CD8-positive, alpha-beta memory T cell (primary cell): ENCODE results near the gene FBXW7. TPM values are rescaled to one million over a fixed set of nuclear protein-coding genes. Genes with fewer than 3 reads are reported as not detected.

Experiments used
- CTCF ChIA-PET: fragments of 350-600 bp; sonication (Branson Sonifier 250); formaldehyde crosslinking; loops from one replicate; lab custom pipeline; 2021; ENCODE audit warnings: antibody characterized with exemption; lab: Charles Lee
- POLR2A ChIA-PET: fragments of 350-600 bp; sonication (Branson Sonifier 250); formaldehyde crosslinking; loops from one replicate; lab custom pipeline; 2021; ENCODE audit warnings: antibody characterized with exemption; lab: Charles Lee
- DNase-seq, 5 donors: peaks; one replicate each; pipeline versions ENCODE4 v3.0.0 to v3.0.0-alpha.2; 2020 to 2022; ENCODE audit warnings: mixed read lengths in 1 of 5
- H3K27ac ChIP-seq: one replicate; pipeline ENCODE4 v1.7.0; 2013; ENCODE audit warnings: low read depth, mild to moderate bottlenecking, low read length, moderate library complexity
- H3K27me3 ChIP-seq: 2 replicates; pipeline ENCODE4 v1.7.0; 2013; ENCODE audit warnings: low read length, mild to moderate bottlenecking; ENCODE audit not compliant: insufficient read depth, poor library complexity, severe bottlenecking
- H3K36me3 ChIP-seq: 2 replicates; pipeline ENCODE4 v1.7.0; 2013; ENCODE audit warnings: mild to moderate bottlenecking, low read length, moderate library complexity; ENCODE audit not compliant: insufficient read depth
- H3K4me1 ChIP-seq: 2 replicates; pipeline ENCODE4 v1.7.0; 2013; ENCODE audit warnings: mild to moderate bottlenecking, low read length, moderate library complexity; ENCODE audit not compliant: insufficient read depth
- H3K4me3 ChIP-seq: 2 replicates; pipeline ENCODE4 v1.7.0; 2013; ENCODE audit warnings: mild to moderate bottlenecking, low read length
- H3K9me3 ChIP-seq: 2 replicates; pipeline ENCODE4 v1.7.0; 2013; ENCODE audit warnings: mild to moderate bottlenecking, low read length
- H3K27ac Mint-ChIP-seq, 8 donors: one replicate each; pipeline ENCODE4 v1.8.0; 2020 to 2021; ENCODE audit warnings: mixed read lengths in 8 of 8, mild to moderate bottlenecking in 6 of 8, inconsistent platforms in 3 of 8, moderate library complexity in 3 of 8
- H3K27me3 Mint-ChIP-seq, 2 donors: one replicate each; pipeline ENCODE4 v1.8.0; 2020 to 2021; ENCODE audit warnings: mixed read lengths in 2 of 2, mild to moderate bottlenecking in 1 of 2, moderate library complexity in 1 of 2
- H3K36me3 Mint-ChIP-seq, 3 donors: one replicate each; pipeline ENCODE4 v1.8.0; 2020 to 2021; ENCODE audit warnings: mixed read lengths in 3 of 3, inconsistent platforms in 1 of 3, mild to moderate bottlenecking in 1 of 3
- H3K4me1 Mint-ChIP-seq, 3 donors: one replicate each; pipeline ENCODE4 v1.8.0; 2020 to 2021; ENCODE audit warnings: mixed read lengths in 3 of 3, inconsistent platforms in 1 of 3, mild to moderate bottlenecking in 1 of 3
- H3K4me3 Mint-ChIP-seq, 7 donors: one replicate each; pipeline ENCODE4 v1.8.0; 2020 to 2021; ENCODE audit warnings: mixed read lengths in 7 of 7, mild to moderate bottlenecking in 6 of 7, moderate library complexity in 4 of 7, inconsistent platforms in 2 of 7
- H3K9me3 Mint-ChIP-seq, 5 donors: one replicate each; pipeline ENCODE4 v1.8.0; 2020 to 2022; ENCODE audit warnings: mixed read lengths in 5 of 5, mild to moderate bottlenecking in 3 of 5, moderate library complexity in 2 of 5, inconsistent platforms in 1 of 5
- polyA plus RNA-seq: library from polyadenylated mRNA; unstranded; fragments of 300-500 nt; fragmentation: Illumina TruSeq; gene quantifications from one replicate; pipeline ENCODE4 v1.2.3, GENCODE V29; 2021
- total RNA-seq, 2 experiments: library from RNA; stranded (reverse); gene quantifications; one replicate each; pipeline ENCODE4 v1.2.3, GENCODE V29; 2021

The FBXW7 gene
- total and polyA plus RNA-seq, 3 experiments from 2014 or later, result 42.7 to 54.3 (median 46.6) TPM

DNA sequence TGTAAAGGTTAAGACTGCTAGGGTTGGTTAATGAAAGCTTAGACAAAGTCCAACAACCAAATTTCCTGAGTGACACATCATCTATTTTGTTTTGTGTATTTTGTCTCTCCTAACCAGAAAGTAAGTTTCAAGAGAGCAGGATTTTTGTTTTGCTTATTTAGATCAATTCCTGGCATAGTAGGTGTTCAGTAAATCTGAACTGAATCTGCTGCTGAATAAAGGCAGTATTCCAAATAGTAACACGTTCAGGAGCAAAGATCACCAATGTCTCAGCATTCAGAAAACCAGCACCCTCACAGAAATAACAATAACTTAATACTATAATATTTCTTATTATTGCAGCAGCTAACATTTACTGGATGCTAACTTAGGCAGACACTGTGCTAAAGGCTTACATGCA, 12.2 kb downstream of the FBXW7 start:
- DNase-seq, result no peak
- POLR2A ChIA-PET, result interaction anchor here (1.0 to 1.3 kb wide), 3 partner anchors 8 to 18 kb away, joined by 3 to 9 read pairs (median 4); partner anchors contain the start of gene FBXW7
- Histone ChIP-seq H3K9me3 (no peaks in the 10 kb centered on the region), H3K27me3 (no peaks in the 10 kb centered on the region), H3K27ac (no peak overlapping the region), H3K4me3 (no peak overlapping the region), H3K4me1 (peaks cover 34% of the 10 kb centered on the region), H3K36me3 (no peaks in the 10 kb centered on the region)
- Mint-ChIP-seq H3K4me3 (peak overlapping the region in 2 of 7 donors; percentile 10 to 28), H3K9me3 (no peaks in the 10 kb centered on the region), H3K4me1 (peaks cover 77 to 94% (median 89%) of the 10 kb centered on the region in 3 donors), H3K27me3 (no peaks in the 10 kb centered on the region), H3K27ac (peak overlapping the region in 3 of 8 donors; percentile 7 to 52 (median 47)), H3K36me3 (peaks cover 0 to 24% (median 9%) of the 10 kb centered on the region in 3 donors)
- CTCF ChIA-PET, result interaction anchor here (1.6 kb wide), 1 partner anchor 23 kb away, joined by 9 read pairs; no protein-coding TSS in a partner anchor

DNA sequence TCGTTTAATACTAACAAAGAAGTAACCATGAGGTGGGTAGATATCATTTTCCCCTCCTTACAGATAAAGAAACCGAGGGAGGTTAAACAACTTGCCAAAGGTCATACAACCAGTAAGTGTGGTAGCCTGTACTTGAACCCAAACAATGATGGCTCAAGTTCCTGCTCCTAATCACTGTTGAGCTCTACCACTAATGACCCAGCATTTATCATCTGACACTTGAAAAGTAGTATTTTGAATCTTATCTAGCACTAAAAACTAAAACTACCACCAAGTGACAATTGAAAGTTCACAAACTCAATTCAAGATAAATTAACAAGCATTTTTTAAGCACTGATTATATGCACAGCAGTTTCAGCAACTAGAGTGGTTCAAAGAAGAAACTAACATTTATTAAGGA, 13.1 kb downstream of the FBXW7 start:
- Mint-ChIP-seq H3K36me3 (peaks cover 0 to 21% (median 9%) of the 10 kb centered on the region in 3 donors), H3K9me3 (no peaks in the 10 kb centered on the region), H3K4me3 (no peak overlapping the region), H3K27me3 (no peaks in the 10 kb centered on the region), H3K4me1 (peaks cover 67 to 85% (median 79%) of the 10 kb centered on the region in 3 donors), H3K27ac (peak overlapping the region in 1 of 8 donors; percentile 86)
- DNase-seq, result no peak
- H3K36me3 ChIP-seq, result no peaks in the 10 kb centered on the region
- POLR2A ChIA-PET, result interaction anchor here (1.1 kb wide), 1 partner anchor 9 kb away, joined by 4 read pairs; no protein-coding TSS in a partner anchor
- no peaks in the 10 kb centered on the region for H3K9me3 ChIP-seq
- peaks cover 27% of the 10 kb centered on the region for H3K4me1 ChIP-seq
- H3K4me3 ChIP-seq, result no peak overlapping the region
- H3K27me3 ChIP-seq, result no peaks in the 10 kb centered on the region
- CTCF ChIA-PET, result interaction anchor here (1.2 to 1.6 kb wide), 2 partner anchors 13 to 22 kb away, joined by 3 to 9 read pairs (median 5); partner anchors contain the start of gene FBXW7
- no peak overlapping the region for H3K27ac ChIP-seq

DNA sequence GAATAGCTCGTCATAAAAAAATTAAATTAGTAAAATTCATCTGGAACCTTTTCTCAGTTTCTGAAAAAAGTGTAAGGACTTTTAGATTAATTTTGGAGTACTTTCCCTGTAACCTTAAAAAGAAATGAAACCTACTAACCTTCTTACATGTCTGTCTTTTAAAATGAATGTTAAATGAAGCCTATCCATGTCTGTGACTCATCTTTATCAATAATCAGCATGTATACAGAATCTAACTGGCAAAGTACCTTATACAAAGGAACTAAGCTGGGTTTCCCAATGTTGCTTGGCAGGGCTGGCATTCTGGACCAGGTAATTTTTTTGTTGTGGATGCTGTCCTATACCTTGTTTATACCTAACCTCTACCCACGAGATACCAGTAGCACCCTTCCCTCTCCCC, 13.6 kb downstream of the FBXW7 start:
- CTCF ChIA-PET, result interaction anchor here (1.2 to 1.6 kb wide), 3 partner anchors 13 to 21 kb away, joined by 3 to 5 read pairs (median 4); partner anchors contain the start of gene FBXW7
- Mint-ChIP-seq H3K36me3 (peaks cover 0 to 21% (median 9%) of the 10 kb centered on the region in 3 donors), H3K4me3 (no peak overlapping the region), H3K27ac (peak overlapping the region in 1 of 8 donors; percentile 7), H3K4me1 (peaks cover 66 to 83% (median 75%) of the 10 kb centered on the region in 3 donors), H3K27me3 (no peaks in the 10 kb centered on the region), H3K9me3 (no peaks in the 10 kb centered on the region)
- POLR2A ChIA-PET, result interaction anchor here (0.6 kb wide), 1 partner anchor 18 kb away, joined by 3 read pairs; no protein-coding TSS in a partner anchor
- H3K27ac ChIP-seq, result no peak overlapping the region
- H3K4me3 ChIP-seq, result no peak overlapping the region
- no peaks in the 10 kb centered on the region for H3K9me3 ChIP-seq
- no peak for DNase-seq
- H3K36me3 ChIP-seq, result no peaks in the 10 kb centered on the region
- peaks cover 27% of the 10 kb centered on the region for H3K4me1 ChIP-seq
- no peaks in the 10 kb centered on the region for H3K27me3 ChIP-seq

DNA sequence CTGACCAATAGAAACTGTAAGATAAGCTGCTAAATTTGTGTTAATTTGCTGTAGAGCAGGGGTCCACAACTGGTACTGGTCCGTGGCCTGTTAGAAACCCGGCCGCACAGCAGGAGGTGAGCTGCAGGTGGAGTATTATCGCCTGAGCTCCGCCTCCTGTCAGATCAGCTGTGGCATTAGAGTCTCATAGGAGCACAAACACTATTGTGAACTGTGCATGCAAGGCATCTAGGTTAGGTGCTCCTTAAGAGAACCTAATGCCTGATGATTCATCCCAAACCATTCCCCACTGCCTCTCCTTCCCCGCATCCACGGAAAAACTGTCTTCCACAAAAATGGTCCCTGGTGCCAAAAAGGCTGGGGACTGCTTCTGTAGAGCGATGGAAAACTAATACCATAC, 19.7 kb downstream of the FBXW7 start:
- Histone ChIP-seq H3K4me1 (no peaks in the 10 kb centered on the region), H3K4me3 (no peak overlapping the region), H3K27me3 (no peaks in the 10 kb centered on the region), H3K36me3 (no peaks in the 10 kb centered on the region), H3K27ac (no peak overlapping the region), H3K9me3 (no peaks in the 10 kb centered on the region)
- Mint-ChIP-seq H3K4me3 (no peak overlapping the region), H3K27me3 (no peaks in the 10 kb centered on the region), H3K9me3 (no peaks in the 10 kb centered on the region), H3K4me1 (peaks cover 51 to 78% (median 71%) of the 10 kb centered on the region in 3 donors), H3K27ac (no peak overlapping the region), H3K36me3 (peaks cover 0 to 21% (median 6%) of the 10 kb centered on the region in 3 donors)
- DNase-seq, result no peak
- POLR2A ChIA-PET, result interaction anchor here (0.7 kb wide), 1 partner anchor 20 kb away, joined by 3 read pairs; no protein-coding TSS in a partner anchor
- CTCF ChIA-PET, result interaction anchor here (3.2 kb wide), 1 partner anchor 15 kb away, joined by 15 read pairs; no protein-coding TSS in a partner anchor

DNA sequence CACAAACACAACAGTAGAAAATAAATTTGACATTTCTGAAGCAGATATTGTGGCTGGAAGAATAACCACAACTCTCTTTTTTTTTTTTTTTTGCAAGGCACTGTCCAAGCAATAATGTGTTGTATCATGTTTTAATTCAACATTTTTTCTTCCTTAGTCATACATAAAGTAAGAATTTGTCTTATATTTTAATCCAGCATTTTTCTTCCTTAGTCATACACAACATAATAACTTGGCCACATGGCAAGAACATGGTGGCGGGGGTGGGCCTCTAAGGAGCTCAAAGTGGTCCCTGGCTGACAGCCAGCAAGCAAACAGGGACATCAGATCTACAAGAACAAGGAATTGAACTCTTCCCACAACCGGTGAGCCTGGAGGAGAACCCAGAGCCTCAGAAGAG, 20.2 kb downstream of the FBXW7 start:
- Histone ChIP-seq H3K9me3 (no peaks in the 10 kb centered on the region), H3K27ac (no peak overlapping the region), H3K27me3 (no peaks in the 10 kb centered on the region), H3K4me1 (no peaks in the 10 kb centered on the region), H3K36me3 (no peaks in the 10 kb centered on the region), H3K4me3 (no peak overlapping the region)
- peaks cover 50 to 78% (median 71%) of the 10 kb centered on the region in 3 donors for H3K4me1 Mint-ChIP-seq
- ChIA-PET POLR2A (interaction anchor here (0.7 kb wide), 1 partner anchor 20 kb away, joined by 3 read pairs; no protein-coding TSS in a partner anchor), CTCF (interaction anchor here (3.2 kb wide), 1 partner anchor 15 kb away, joined by 15 read pairs; no protein-coding TSS in a partner anchor)
- H3K9me3 Mint-ChIP-seq, result no peaks in the 10 kb centered on the region
- peak overlapping the region in 1 of 8 donors; percentile 36 for H3K27ac Mint-ChIP-seq
- no peak for DNase-seq
- peaks cover 0 to 19% (median 6%) of the 10 kb centered on the region in 3 donors for H3K36me3 Mint-ChIP-seq
- no peak overlapping the region for H3K4me3 Mint-ChIP-seq
- no peaks in the 10 kb centered on the region for H3K27me3 Mint-ChIP-seq

DNA sequence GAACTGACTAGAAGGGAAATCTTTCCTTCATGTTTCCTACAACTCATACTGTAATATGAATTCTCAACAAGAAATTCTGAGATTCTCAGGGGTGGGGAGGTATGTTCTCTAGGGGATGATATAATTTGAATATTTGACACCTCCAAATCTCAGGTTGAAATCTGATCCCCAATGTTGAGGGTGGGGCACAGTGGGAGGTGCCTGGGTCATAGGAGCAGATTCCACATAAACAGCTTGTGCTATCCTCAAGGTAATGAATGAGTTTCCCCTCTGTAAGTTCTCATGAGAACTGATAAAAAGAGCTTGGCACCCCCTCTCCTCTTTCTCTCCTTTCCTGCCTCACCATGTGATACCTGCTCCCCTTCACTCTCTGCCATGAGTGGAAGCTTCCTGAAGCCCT, 21.5 kb downstream of the FBXW7 start:
- ChIA-PET POLR2A (interaction anchor here (0.7 to 1.4 kb wide), 2 partner anchors 21 to 198 kb away, joined by 4 to 5 read pairs; partner anchors contain the start of gene FBXW7), CTCF (interaction anchor here (1.1 to 1.4 kb wide), 2 partner anchors 12 to 13 kb away, joined by 3 to 4 read pairs; no protein-coding TSS in a partner anchor)
- Histone ChIP-seq H3K4me1 (no peaks in the 10 kb centered on the region), H3K27me3 (no peaks in the 10 kb centered on the region), H3K9me3 (no peaks in the 10 kb centered on the region), H3K4me3 (no peak overlapping the region), H3K27ac (no peak overlapping the region), H3K36me3 (no peaks in the 10 kb centered on the region)
- H3K9me3 Mint-ChIP-seq, result no peaks in the 10 kb centered on the region
- no peaks in the 10 kb centered on the region for H3K27me3 Mint-ChIP-seq
- peaks cover 53 to 79% (median 74%) of the 10 kb centered on the region in 3 donors for H3K4me1 Mint-ChIP-seq
- peaks cover 0 to 9% (median 2%) of the 10 kb centered on the region in 3 donors for H3K36me3 Mint-ChIP-seq
- H3K4me3 Mint-ChIP-seq, result no peak overlapping the region
- DNase-seq, result no peak
- peak overlapping the region in 1 of 8 donors; percentile 36 for H3K27ac Mint-ChIP-seq

DNA sequence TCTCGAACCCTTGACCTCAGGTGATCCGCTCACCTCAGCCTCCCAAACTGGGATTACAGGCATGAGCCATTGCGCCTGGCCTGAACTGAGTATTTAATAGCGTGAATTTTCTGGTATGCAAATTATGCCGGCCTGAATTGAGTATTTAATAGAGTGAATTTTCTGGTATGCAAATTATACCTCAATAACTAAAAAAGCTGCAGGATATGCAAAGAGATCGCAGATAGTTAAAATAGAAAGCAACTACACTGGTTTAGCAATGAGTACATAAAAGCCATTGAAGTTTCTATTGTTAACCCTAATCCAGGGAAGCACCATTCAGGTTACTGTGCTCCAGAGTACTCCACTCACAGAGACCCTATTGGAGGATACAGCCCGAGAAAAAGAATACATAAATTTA, 22.8 kb downstream of the FBXW7 start:
- Mint-ChIP-seq H3K27ac (peak overlapping the region in 1 of 8 donors; percentile 20), H3K36me3 (peaks cover 0 to 14% (median 2%) of the 10 kb centered on the region in 3 donors), H3K27me3 (no peaks in the 10 kb centered on the region), H3K4me3 (peak overlapping the region in 1 of 7 donors; percentile 13), H3K9me3 (no peaks in the 10 kb centered on the region), H3K4me1 (peaks cover 56 to 90% (median 78%) of the 10 kb centered on the region in 3 donors)
- POLR2A ChIA-PET, result no interaction called here
- Histone ChIP-seq H3K27me3 (no peaks in the 10 kb centered on the region), H3K36me3 (no peaks in the 10 kb centered on the region), H3K27ac (no peak overlapping the region), H3K4me1 (no peaks in the 10 kb centered on the region), H3K9me3 (no peaks in the 10 kb centered on the region), H3K4me3 (no peak overlapping the region)
- CTCF ChIA-PET, result no interaction called here
- DNase-seq, result no peak

DNA sequence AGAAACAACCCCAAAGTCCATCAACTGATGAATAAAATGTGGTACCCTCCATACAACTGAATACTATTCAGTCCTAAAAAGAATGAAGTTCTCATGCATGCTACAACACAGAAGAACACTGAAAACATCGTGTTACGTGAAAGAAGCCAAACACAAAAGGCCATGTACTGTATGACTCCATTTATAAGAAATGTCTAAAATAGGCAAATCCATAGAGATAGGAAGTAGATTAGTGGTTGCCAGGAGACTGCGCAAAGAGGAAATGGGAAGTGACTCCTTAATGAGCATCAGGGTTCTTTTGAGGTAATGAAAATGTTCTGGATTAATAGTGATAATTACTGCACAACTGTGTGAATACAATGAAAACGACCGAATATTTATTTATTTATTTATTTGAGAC, 23.4 kb downstream of the FBXW7 start:
- H3K9me3 Mint-ChIP-seq, result no peaks in the 10 kb centered on the region
- peaks cover 0 to 18% (median 4%) of the 10 kb centered on the region in 3 donors for H3K36me3 Mint-ChIP-seq
- ChIA-PET CTCF (no interaction called here), POLR2A (no interaction called here)
- no peak overlapping the region for H3K27ac ChIP-seq
- H3K27ac Mint-ChIP-seq, result peak overlapping the region in 1 of 8 donors; percentile 72
- no peak overlapping the region for H3K4me3 ChIP-seq
- peaks cover 56 to 94% (median 83%) of the 10 kb centered on the region in 3 donors for H3K4me1 Mint-ChIP-seq
- H3K36me3 ChIP-seq, result no peaks in the 10 kb centered on the region
- no peaks in the 10 kb centered on the region for H3K4me1 ChIP-seq
- H3K9me3 ChIP-seq, result no peaks in the 10 kb centered on the region
- H3K4me3 Mint-ChIP-seq, result peak overlapping the region in 1 of 7 donors; percentile 1
- no peak for DNase-seq
- H3K27me3 Mint-ChIP-seq, result no peaks in the 10 kb centered on the region
- no peaks in the 10 kb centered on the region for H3K27me3 ChIP-seq
